HepG2 (cell line): ENCODE results near the gene KLF3. TPM values are rescaled to one million over a fixed set of nuclear protein-coding genes. Genes with fewer than 3 reads are reported as not detected.

Source experiments
- HIVEP1 ChIP-seq: sonication (generic); formaldehyde crosslinking; IDR thresholded peaks from 2 replicates; pipeline ENCODE4 v1.4.0; 2020; ENCODE audit warnings: mild to moderate bottlenecking, missing genetic modification reagents
- HNRNPL ChIP-seq: fragments of 200-400 bp; formaldehyde crosslinking; IDR thresholded peaks from 2 replicates; pipeline ENCODE4 v1.6.1; 2017; ENCODE audit warnings: mild to moderate bottlenecking, low read depth, low read length
- PBX2 ChIP-seq: IDR thresholded peaks from 2 replicates; pipeline ENCODE4 v1.6.1; 2016; ENCODE audit warnings: control low read depth
- PITX1 ChIP-seq: sonication (generic); formaldehyde crosslinking; IDR thresholded peaks from 2 replicates; pipeline ENCODE4 v1.5.1; 2020; ENCODE audit warnings: mild to moderate bottlenecking, missing genetic modification reagents
- POLR2A ChIP-seq, 2 experiments: IDR thresholded peaks; 2 replicates each; pipeline ENCODE4 v1.6.1; 2011; ENCODE audit warnings: low read depth in 2 of 2, low read length in 2 of 2, mild to moderate bottlenecking in 1 of 2, moderate library complexity in 1 of 2; ENCODE audit not compliant: insufficient read depth in 1 of 2
- RELA ChIP-seq: sonication (generic); formaldehyde crosslinking; IDR thresholded peaks from 2 replicates; pipeline ENCODE4 v1.4.0; 2020; ENCODE audit warnings: missing genetic modification reagents
- SALL1 ChIP-seq: sonication (generic); formaldehyde crosslinking; IDR thresholded peaks from 2 replicates; pipeline ENCODE4 v1.8.0; 2022; ENCODE audit warnings: mild to moderate bottlenecking, missing genetic modification reagents
- SIN3B ChIP-seq: fragments of 150-350 bp; IDR thresholded peaks from 2 replicates; pipeline ENCODE4 v1.6.1; 2014; ENCODE audit warnings: low read length
- SKIL ChIP-seq: sonication (generic); formaldehyde crosslinking; IDR thresholded peaks from 2 replicates; pipeline ENCODE4 v1.8.0; 2022; ENCODE audit warnings: missing genetic modification reagents, mild to moderate bottlenecking, moderate library complexity, borderline replicate concordance
- SRSF9 ChIP-seq: fragments of 200-400 bp; formaldehyde crosslinking; IDR thresholded peaks from 2 replicates; pipeline ENCODE4 v1.6.1; 2018; ENCODE audit warnings: borderline replicate concordance, mild to moderate bottlenecking, low read depth, low read length; ENCODE audit not compliant: insufficient read depth, poor library complexity, severe bottlenecking
- STAT6 ChIP-seq: sonication (generic); formaldehyde crosslinking; IDR thresholded peaks from 2 replicates; pipeline ENCODE4 v1.4.0; 2020; ENCODE audit warnings: missing genetic modification reagents, mild to moderate bottlenecking, borderline replicate concordance
- TEAD3 ChIP-seq: optimal IDR thresholded peaks from 2 replicates; pipeline ENCODE3; 2016; ENCODE audit warnings: borderline replicate concordance
- THAP11 ChIP-seq: IDR thresholded peaks from 2 replicates; pipeline ENCODE4 v1.6.1; 2016; ENCODE audit warnings: missing biosample characterization, missing genetic modification reagents
- ZFAT ChIP-seq: sonication (generic); formaldehyde crosslinking; conservative IDR thresholded peaks from 2 replicates; pipeline ENCODE4 v1.8.1; 2023; ENCODE audit warnings: missing genetic modification reagents, inconsistent platforms
- ZFX ChIP-seq: sonication (generic); formaldehyde crosslinking; IDR thresholded peaks from 2 replicates; pipeline ENCODE4 v1.4.0; 2020; ENCODE audit warnings: mild to moderate bottlenecking, low read depth, missing genetic modification reagents, moderate library complexity
- ZMYM3 ChIP-seq: sonication (generic); formaldehyde crosslinking; IDR thresholded peaks from 2 replicates; pipeline ENCODE4 v1.5.1; 2020; ENCODE audit warnings: mild to moderate bottlenecking, missing genetic modification reagents
- ZNF121 ChIP-seq: sonication (generic); formaldehyde crosslinking; IDR thresholded peaks from 2 replicates; pipeline ENCODE4 v1.5.0; 2020; ENCODE audit warnings: mild to moderate bottlenecking, missing genetic modification reagents
- ZNF326 ChIP-seq: sonication (generic); formaldehyde crosslinking; IDR thresholded peaks from 2 replicates; pipeline ENCODE4 v1.4.0; 2020; ENCODE audit warnings: missing genetic modification reagents, borderline replicate concordance
- ZNF44 ChIP-seq: sonication (generic); formaldehyde crosslinking; IDR thresholded peaks from 2 replicates; pipeline ENCODE4 v1.5.1; 2020; ENCODE audit warnings: mild to moderate bottlenecking, missing genetic modification reagents
- ZNF556 ChIP-seq: sonication (generic); formaldehyde crosslinking; IDR thresholded peaks from 2 replicates; pipeline ENCODE4 v1.4.0; 2020; ENCODE audit warnings: mild to moderate bottlenecking, missing genetic modification reagents, borderline replicate concordance
- ZNF577 ChIP-seq: sonication (generic); formaldehyde crosslinking; IDR thresholded peaks from 2 replicates; pipeline ENCODE4 v1.4.0; 2020; ENCODE audit warnings: mild to moderate bottlenecking, low read depth, missing genetic modification reagents, borderline replicate concordance
- ZNF580 ChIP-seq: IDR thresholded peaks from 2 replicates; pipeline ENCODE4 v1.6.1; 2016; ENCODE audit warnings: low read depth, borderline replicate concordance
- ZNF772 ChIP-seq: sonication (generic); formaldehyde crosslinking; IDR thresholded peaks from 2 replicates; pipeline ENCODE4 v1.5.0; 2020; ENCODE audit warnings: mild to moderate bottlenecking, missing genetic modification reagents
- polyA plus RNA-seq, 8 experiments: library from polyadenylated mRNA; depleted of rRNA in 3 of 8; stranded (reverse) in 7 of 8; unstranded in 1 of 8; fragments of >200 nt; fragmentation: Illumina TruSeq in 4 of 8; extraction: Trizol in 4 of 8; gene quantifications; 2 replicates each; pipeline versions ENCODE4 v1.2.1 to v1.2.3, GENCODE V29; 2011 to 2016; ENCODE audit warnings: low read depth in 4 of 8, missing spikeins in 1 of 8, mixed read lengths in 1 of 8; ENCODE audit not compliant: insufficient read depth in 1 of 8
- total RNA-seq, 5 experiments: library from RNA; depleted of rRNA; stranded (reverse); fragments of >200 nt; fragmentation: Illumina TruSeq; extraction: Trizol; gene quantifications; 2 replicates each; pipeline ENCODE4 v1.2.3, GENCODE V29; 2016; ENCODE audit warnings: low read depth in 1 of 5

Gene KLF3
- total and polyA plus RNA-seq, 2 of the 13 experiments (the other 11 are each of a cell fraction or from before 2014, with no cell fraction given): 29.1 to 37.8 TPM

DNA sequence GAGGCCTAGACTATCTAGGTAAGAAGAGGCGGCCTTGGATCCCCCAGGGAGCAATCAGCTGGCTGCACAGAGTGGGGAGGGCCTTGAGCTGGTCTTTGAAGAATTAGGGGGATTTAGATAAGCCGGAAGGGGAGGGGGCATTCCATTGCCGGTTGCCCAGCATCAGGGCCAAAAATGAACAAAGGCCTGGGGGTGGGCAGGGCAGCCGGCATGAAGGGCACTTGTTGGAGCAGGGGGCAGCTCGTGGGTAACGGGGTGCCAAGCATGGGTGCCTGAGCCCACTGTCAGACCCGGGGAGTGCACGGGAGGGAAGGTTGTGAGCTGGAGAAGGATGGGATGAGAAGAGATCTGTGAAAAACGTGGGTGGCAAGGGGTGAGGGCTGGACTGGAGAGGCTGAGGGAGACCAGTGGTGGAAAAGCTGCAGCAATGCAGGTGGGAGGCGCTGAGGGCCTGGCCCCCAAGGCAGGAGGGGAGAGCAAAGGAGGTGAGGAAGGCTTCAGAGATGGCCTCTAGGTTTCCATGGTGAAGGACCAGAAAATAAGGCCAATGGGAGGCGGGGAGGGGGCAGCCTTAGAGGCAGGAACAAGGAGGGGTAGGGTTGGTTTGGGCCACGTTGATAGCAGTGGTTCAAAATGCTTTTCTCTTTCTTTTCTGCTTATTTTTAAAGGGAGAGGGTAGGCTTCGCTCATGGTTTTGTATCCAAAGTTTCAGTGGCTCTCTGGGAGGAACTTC is 8.6 kb downstream of the KLF3 start (continued):
- TF ChIP-seq ZNF577 (no peak), ZNF580 (no peak), POLR2A (IDR thresholded peaks at IDR 0.05; ENCODE audit: insufficient read depth in 1 of 2, low read depth in 2 of 2, low read length in 2 of 2) (peak in 1 of 2 experiments; percentile 23; a peak in 1 of 4 replicates), HNRNPL (peak; percentile 96), STAT6 (CRISPR knock-in tag) (0 out of 2 replicates have a peak, but pooled peaks have one; percentile 39), HIVEP1 (no peak), SRSF9 (no peak), ZFX (CRISPR knock-in tag) (peak; percentile 88; the same call in 1 of the 2 replicates), TEAD3 (peak; percentile 41), ZMYM3 (0 out of 2 replicates have a peak, but pooled peaks have one; percentile 20), THAP11 (CRISPR knock-in tag) (no peak), ZNF44 (CRISPR knock-in tag) (no peak), ZNF556 (CRISPR knock-in tag) (no peak), ZNF326 (CRISPR knock-in tag) (no peak), ZNF121 (no peak), SALL1 (peak; percentile 76), ZFAT (CRISPR knock-in tag) (no peak), SIN3B (no peak), PITX1 (CRISPR knock-in tag) (peak; percentile 95), PBX2 (no peak), ZNF772 (CRISPR knock-in tag) (no peak), RELA (CRISPR knock-in tag) (no peak), SKIL (CRISPR knock-in tag) (peak; percentile 29; the same call in 1 of the 2 replicates)
